H1 (cell line): ENCODE measurements around the gene BAG2. TPM values are rescaled to one million over a fixed set of nuclear protein-coding genes. Genes with fewer than 3 reads are reported as not detected.

Experiments used
- CTCF ChIA-PET: fragments of 300-600 bp; sonication (Branson Sonifier 250); formaldehyde crosslinking; loops from one replicate; lab custom pipeline; 2021; ENCODE audit not compliant: partially characterized antibody; lab: Charles Lee
- POLR2A ChIA-PET: fragments of 300-600 bp; sonication (Branson Sonifier 250); formaldehyde crosslinking; loops from one replicate; lab custom pipeline; 2021; ENCODE audit warnings: inconsistent platforms; ENCODE audit not compliant: partially characterized antibody; lab: Charles Lee
- DNase-seq, 2 experiments: peaks; one replicate each; pipeline versions ENCODE4 v3.0.0 to v3.0.0-alpha.2; 2010 to 2022; ENCODE audit warnings: low spot score in 2 of 2, low read depth in 1 of 2, mixed read lengths in 1 of 2
- FAIRE-seq: peaks from 2 replicates; lab custom pipeline; 2011; peaks lifted over from hg19 to GRCh38; lab: Jason Lieb, UNC
- H2AFZ ChIP-seq: 2 replicates; pipeline ENCODE4 v1.8.1; 2012; ENCODE audit warnings: low read length, inconsistent platforms
- H2AK5ac ChIP-seq: 2 replicates; pipeline ENCODE4 v1.6.1; 2013; ENCODE audit warnings: low read depth, low read length
- H2BK120ac ChIP-seq: replicated peaks from 2 replicates; pipeline ENCODE3; 2013; ENCODE audit warnings: low read depth, low read length, inconsistent platforms
- H2BK12ac ChIP-seq: 2 replicates; pipeline ENCODE4 v1.6.1; 2013; ENCODE audit warnings: low read depth, low read length
- H2BK15ac ChIP-seq: 2 replicates; pipeline ENCODE4 v1.6.1; 2013; ENCODE audit warnings: low read length
- H2BK20ac ChIP-seq: 2 replicates; pipeline ENCODE4 v1.6.1; 2013; ENCODE audit warnings: low read length
- H2BK5ac ChIP-seq: 2 replicates; pipeline ENCODE4 v1.6.1; 2013; ENCODE audit warnings: low read depth, low read length
- H3K14ac ChIP-seq: 2 replicates; pipeline ENCODE4 v1.6.1; 2013; ENCODE audit warnings: inconsistent platforms; ENCODE audit not compliant: insufficient read length
- H3K18ac ChIP-seq: 2 replicates; pipeline ENCODE4 v1.6.1; 2013; ENCODE audit warnings: low read length; ENCODE audit errors: extremely low read depth
- H3K23ac ChIP-seq: 2 replicates; pipeline ENCODE4 v1.6.1; 2013; ENCODE audit warnings: inconsistent platforms; ENCODE audit not compliant: insufficient read length
- H3K23me2 ChIP-seq: 2 replicates; pipeline ENCODE4 v1.6.1; 2013; ENCODE audit warnings: low read depth, low read length
- H3K27ac ChIP-seq: 2 replicates; pipeline ENCODE4 v1.6.1; 2011; ENCODE audit warnings: low read depth, low read length, inconsistent platforms
- H3K27me3 ChIP-seq, 4 experiments: replicated peaks in 1 of 4; 1 replicate in 1 of 4; 2 replicates in 3 of 4; pipeline versions ENCODE4 v1.6.1 to v1.8.1; 2011 to 2013; ENCODE audit warnings: low read length in 3 of 4, mild to moderate bottlenecking in 3 of 4, inconsistent platforms in 2 of 4, mixed read lengths in 2 of 4, moderate library complexity in 1 of 4; ENCODE audit not compliant: control insufficient read depth in 3 of 4, insufficient read depth in 3 of 4; ENCODE audit errors: extremely low read depth in 1 of 4
- H3K36me3 ChIP-seq, 4 experiments: 2 replicates each; pipeline versions ENCODE4 v1.6.1 to v1.8.1; 2011 to 2013; ENCODE audit warnings: mild to moderate bottlenecking in 4 of 4, low read length in 3 of 4, moderate library complexity in 2 of 4, control low read depth in 1 of 4, inconsistent platforms in 1 of 4; ENCODE audit not compliant: insufficient read depth in 4 of 4, control insufficient read depth in 2 of 4
- H3K4ac ChIP-seq: replicated peaks from 2 replicates; pipeline ENCODE3; 2013; ENCODE audit warnings: low read length, low read depth, mixed read lengths, inconsistent platforms; ENCODE audit not compliant: insufficient read length
- H3K4me1 ChIP-seq, 4 experiments: replicated peaks in 1 of 4; 1 replicate in 1 of 4; 2 replicates in 3 of 4; pipeline versions ENCODE4 v1.6.1 to v1.8.1; 2011 to 2013; ENCODE audit warnings: low read length in 3 of 4, inconsistent platforms in 2 of 4, mixed read lengths in 1 of 4; ENCODE audit not compliant: insufficient read depth in 4 of 4, control insufficient read depth in 3 of 4
- H3K4me2 ChIP-seq, 2 experiments: 2 replicates each; pipeline versions ENCODE4 v1.6.1 to v1.8.1; 2011 to 2013; ENCODE audit warnings: low read depth in 2 of 2, low read length in 2 of 2, control low read depth in 1 of 2, inconsistent platforms in 1 of 2, mild to moderate bottlenecking in 1 of 2; ENCODE audit not compliant: insufficient read depth in 1 of 2
- H3K4me3 ChIP-seq, 4 experiments: fragments of 200-600, 300-600 bp in 1 of 4; sonication (generic), shearing (Covaris generic), sonication (Bioruptor Twin) in 1 of 4; 2 replicates each; pipeline versions ENCODE4 v1.5.1 to v1.8.1; 2011 to 2016; ENCODE audit warnings: low read length in 4 of 4, low read depth in 3 of 4, control low read depth in 2 of 4, inconsistent platforms in 2 of 4, mild to moderate bottlenecking in 2 of 4, mixed read lengths in 1 of 4, moderate library complexity in 1 of 4; ENCODE audit not compliant: insufficient read depth in 2 of 4; ENCODE audit errors: extremely low read depth in 1 of 4
- H3K56ac ChIP-seq: replicated peaks from 2 replicates; pipeline ENCODE3; 2013; ENCODE audit warnings: low read depth, mild to moderate bottlenecking, mixed read lengths, low read length, inconsistent platforms; ENCODE audit not compliant: insufficient read length
- H3K79me1 ChIP-seq: 2 replicates; pipeline ENCODE4 v1.6.1; 2013; ENCODE audit warnings: low read depth, low read length, control low read depth
- H3K79me2 ChIP-seq, 2 experiments: 2 replicates each; pipeline versions ENCODE4 v1.6.1 to v1.8.1; 2012 to 2013; ENCODE audit warnings: low read length in 2 of 2, mild to moderate bottlenecking in 2 of 2, inconsistent platforms in 1 of 2; ENCODE audit not compliant: insufficient read depth in 2 of 2, control insufficient read depth in 1 of 2
- H3K9ac ChIP-seq, 4 experiments: replicated peaks in 1 of 4; 1 replicate in 1 of 4; 2 replicates in 3 of 4; pipeline versions ENCODE4 v1.6.1 to v1.8.1; 2011 to 2013; ENCODE audit warnings: low read depth in 3 of 4, low read length in 3 of 4, control low read depth in 2 of 4, mild to moderate bottlenecking in 2 of 4, moderate library complexity in 2 of 4, inconsistent platforms in 1 of 4; ENCODE audit errors: extremely low read depth in 1 of 4
- H3K9me3 ChIP-seq, 2 experiments: 2 replicates each; pipeline versions ENCODE4 v1.6.1 to v1.8.1; 2012 to 2013; ENCODE audit warnings: mild to moderate bottlenecking in 2 of 2, moderate library complexity in 2 of 2, control low read depth in 1 of 2, inconsistent platforms in 1 of 2, low read depth in 1 of 2, low read length in 1 of 2, mixed read lengths in 1 of 2; ENCODE audit not compliant: insufficient read depth in 2 of 2
- H4K20me1 ChIP-seq, 2 experiments: replicated peaks in 1 of 2; 2 replicates each; pipeline versions ENCODE3 to v1.8.1; 2011 to 2013; ENCODE audit warnings: inconsistent platforms in 2 of 2, low read length in 2 of 2, mild to moderate bottlenecking in 1 of 2; ENCODE audit not compliant: insufficient read depth in 2 of 2, control insufficient read depth in 1 of 2
- H4K5ac ChIP-seq: 2 replicates; pipeline ENCODE4 v1.6.1; 2013; ENCODE audit warnings: low read length, low read depth, mixed read lengths, inconsistent platforms; ENCODE audit not compliant: insufficient read length
- H4K8ac ChIP-seq: 2 replicates; pipeline ENCODE4 v1.8.0; 2013; ENCODE audit warnings: mild to moderate bottlenecking, moderate library complexity, low read length, inconsistent platforms; ENCODE audit not compliant: insufficient read depth; ENCODE audit errors: extremely low read depth
- H4K91ac ChIP-seq: replicated peaks from 2 replicates; pipeline ENCODE3; 2013; ENCODE audit warnings: low read length, mixed read lengths, inconsistent platforms; ENCODE audit not compliant: insufficient read length
- BACH1 ChIP-seq: IDR thresholded peaks from 2 replicates; pipeline ENCODE4 v1.6.1; 2012; ENCODE audit warnings: low read length, improper control_type of control experiment
- BRCA1 ChIP-seq: IDR thresholded peaks from 2 replicates; pipeline ENCODE4 v1.6.1; 2012; ENCODE audit warnings: low read depth, low read length, improper control_type of control experiment
- CBX8 ChIP-seq: fragments of 300-800, 300-1000 bp; sonication (generic); IDR thresholded peaks from 2 replicates; pipeline ENCODE4 v1.7.1; 2016; ENCODE audit warnings: low read depth, low read length, borderline replicate concordance
- CTBP2 ChIP-seq: IDR thresholded peaks from 2 replicates; pipeline ENCODE4 v1.7.0; 2011; ENCODE audit warnings: borderline replicate concordance, mild to moderate bottlenecking, moderate library complexity, mixed read lengths, low read length; ENCODE audit not compliant: insufficient read depth, insufficient read length
- EGR1 ChIP-seq: IDR thresholded peaks from 2 replicates; pipeline ENCODE4 v1.6.1; 2011; ENCODE audit warnings: low read depth, low read length, borderline replicate concordance
- JUN ChIP-seq: IDR thresholded peaks from 2 replicates; pipeline ENCODE4 v1.6.1; 2011; ENCODE audit warnings: low read depth, mild to moderate bottlenecking, improper control_type of control experiment, low read length
- JUND ChIP-seq: IDR thresholded peaks from 2 replicates; pipeline ENCODE4 v1.6.1; 2011; ENCODE audit warnings: mild to moderate bottlenecking, improper control_type of control experiment, low read length
- POLR2AphosphoS5 ChIP-seq: IDR thresholded peaks from 2 replicates; pipeline ENCODE4 v1.6.1; 2011; ENCODE audit warnings: low read depth, low read length
- RAD21 ChIP-seq, 2 experiments: IDR thresholded peaks in 1 of 2; conservative IDR thresholded peaks in 1 of 2; 2 replicates each; pipeline ENCODE4 v1.6.1; 2011; ENCODE audit warnings: low read depth in 2 of 2, low read length in 2 of 2, improper control_type of control experiment in 1 of 2, inconsistent platforms in 1 of 2, mild to moderate bottlenecking in 1 of 2, moderate library complexity in 1 of 2
- SIX5 ChIP-seq: IDR thresholded peaks from 2 replicates; pipeline ENCODE4 v1.6.1; 2011; ENCODE audit warnings: mild to moderate bottlenecking, low read depth, low read length
- polyA plus RNA-seq, 7 experiments: library from polyadenylated mRNA; depleted of rRNA in 3 of 7; stranded (reverse) in 5 of 7; unstranded in 2 of 7; fragments of >200 nt in 5 of 7; fragments of 200-250 nt in 2 of 7; gene quantifications; 1 replicate in 5 of 7; 2 replicates in 1 of 7; 4 replicates in 1 of 7; pipeline versions ENCODE4 v1.2.1 to v1.2.3, GENCODE V29; 2011 to 2013; ENCODE audit warnings: missing spikeins in 2 of 7, mixed read lengths in 2 of 7
- total RNA-seq: library from RNA; stranded (reverse); fragmentation: NEBNext Ultra II Directional; extraction: Animal tissue kit (Norgen Biotek cat#: 25700); gene quantifications from 2 replicates; pipeline ENCODE4 v1.2.1, GENCODE V29; 2021

Gene BAG2
- total and polyA plus RNA-seq, 2 of the 8 experiments (the other 6 are each of a cell fraction or from before 2014, with no cell fraction given): 4.4 to 7.4 TPM

GRCh38 chr6:57209030-57209429 lies 36.9 kb downstream of the BAG2 start:
- no peak overlapping the region for H2BK12ac ChIP-seq
- TF ChIP-seq JUND: no peak
- no peak for TF ChIP-seq BACH1
- no peak for TF ChIP-seq JUN
- no peak for TF ChIP-seq SIX5
- TF ChIP-seq POLR2AphosphoS5: no peak
- TF ChIP-seq CTBP2: no peak
- no peak for TF ChIP-seq BRCA1
- no peak for TF ChIP-seq CBX8
- no peak for TF ChIP-seq EGR1
- no peak for TF ChIP-seq RAD21 (IDR thresholded peaks at IDR 0.05 in 1 of 2, conservative IDR thresholded peaks at IDR 0.05 in 1 of 2; ENCODE audit: low read depth in 2 of 2, low read length in 2 of 2)
- H3K36me3 ChIP-seq: no peaks in the 10 kb centered on the region; a peak in 1 of 8 replicates
- H2BK15ac ChIP-seq: no peak overlapping the region
- H4K5ac ChIP-seq: no peak overlapping the region
- no peaks in the 10 kb centered on the region for H3K23me2 ChIP-seq
- peaks cover 1 to 3% of the 10 kb centered on the region in 2 experiments for H4K20me1 ChIP-seq
- no peak overlapping the region for H3K23ac ChIP-seq
- no peak overlapping the region for H3K4ac ChIP-seq
- no peak overlapping the region for H3K9ac ChIP-seq
- H2AK5ac ChIP-seq: no peak overlapping the region
- H3K56ac ChIP-seq: no peak overlapping the region
- peaks cover 0 to 40% of the 10 kb centered on the region in 2 experiments; a peak in 2 of 4 replicates for H3K79me2 ChIP-seq
- POLR2A ChIA-PET: interaction anchor here (1.4 kb wide), 1 partner anchor 13 kb away, joined by 4 read pairs; the partner anchor contains the start of gene RAB23
- no peak overlapping the region for H3K4me3 ChIP-seq
- CTCF ChIA-PET: no interaction called here
- no peak overlapping the region for H4K91ac ChIP-seq
- H3K14ac ChIP-seq: no peak overlapping the region
- DNase-seq (no peak), FAIRE-seq (no peak)
- H3K4me2 ChIP-seq: no peak overlapping the region
- H3K9me3 ChIP-seq: no peaks in the 10 kb centered on the region
- H2BK5ac ChIP-seq: no peak overlapping the region
- peaks cover 5% of the 10 kb centered on the region; the same call in 1 of the 2 replicates for H3K79me1 ChIP-seq
- H2BK120ac ChIP-seq: no peak overlapping the region
- H4K8ac ChIP-seq: no peak overlapping the region
- no peak overlapping the region for H2AFZ ChIP-seq
- H3K27ac ChIP-seq: no peak overlapping the region
- H3K27me3 ChIP-seq: no peaks in the 10 kb centered on the region
- peaks cover 0 to 4% (median 0%) of the 10 kb centered on the region in 4 experiments; a peak in 2 of 7 replicates for H3K4me1 ChIP-seq
- no peak overlapping the region for H3K18ac ChIP-seq
- H2BK20ac ChIP-seq: no peak overlapping the region
